RWPE1 (cell line): ENCODE data around the gene PCBP3.
"Not testable (repeated sequence)": the region's sequence is repeated elsewhere in the genome, so short reads cannot be mapped to it uniquely, and the experiment has no call there.

Source experiments
- CTCF ChIA-PET: fragments of 350-600 bp; sonication (Branson Sonifier 250); formaldehyde crosslinking; extraction: SDS; loops from one replicate; lab custom pipeline; 2021; lab: Yijun Ruan, JAX
- POLR2A ChIA-PET: fragments of 400-600 bp; formaldehyde crosslinking; extraction: SDS; loops from one replicate; lab custom pipeline; 2020; ENCODE audit warnings: antibody characterized with exemption; ENCODE audit not compliant: low non-redundant PET; lab: Yijun Ruan, JAX
- DNase-seq: peaks from one replicate; pipeline ENCODE4 v3.0.0; 2012; ENCODE audit warnings: low spot score
- H3K27ac ChIP-seq: fragments of 450-650 bp; 2 replicates; pipeline ENCODE4 v1.5.1; 2017
- CTCF ChIP-seq: fragments of 450-650 bp; conservative IDR thresholded peaks from 2 replicates; pipeline ENCODE4 v1.5.1; 2017; ENCODE audit warnings: low read depth, mild to moderate bottlenecking

Gene PCBP3

GRCh38 chr21:45880097-45881068 lies 236.9 kb downstream of the PCBP3 start:
- POLR2A ChIA-PET = no interaction called here

GRCh38 chr21:45882645-45883044 lies 239.1 kb downstream of the PCBP3 start:
- no peak for TF ChIP-seq CTCF
- DNase-seq = no peak
- CTCF ChIA-PET = no interaction called here
- no peak overlapping the region for H3K27ac ChIP-seq
- POLR2A ChIA-PET = no interaction called here

More at GRCh38 chr21:45880097-45881068, 236.9 kb downstream of the PCBP3 start:
- CTCF ChIA-PET = interaction anchor here (0.5 to 2.6 kb wide), 16 partner anchors 9 to 576 kb away, joined by 3 to 13 read pairs (median 4); no protein-coding TSS in a partner anchor
- peak; percentile 69 for DNase-seq
- H3K27ac ChIP-seq = peak overlapping the region; percentile 95
- TF ChIP-seq CTCF = peak; percentile 70

- POLR2A ChIA-PET = no interaction called here
These were observed 239.6 kb downstream of the PCBP3 start for GRCh38 chr21:45883090-45883489.

DNA sequence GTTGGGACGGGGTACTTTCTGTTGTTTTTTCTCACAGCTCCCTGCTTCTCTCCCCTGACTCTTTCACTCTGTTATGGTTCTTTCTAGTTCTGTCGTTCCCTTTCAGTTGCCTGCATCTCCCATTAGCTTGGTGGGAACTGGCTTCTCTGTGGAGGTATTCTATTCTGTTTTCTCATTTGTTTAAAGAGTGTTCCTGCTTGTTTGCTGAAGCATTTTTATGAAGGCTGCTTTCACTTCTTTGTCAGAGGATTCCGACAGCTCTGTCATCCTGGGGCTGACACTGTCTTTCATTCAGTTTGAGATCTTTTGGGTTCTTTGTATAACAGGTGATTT lies 242.0 kb downstream of the PCBP3 start:
- CTCF ChIA-PET = interaction anchor here (0.7 kb wide), 1 partner anchor 19 kb away, joined by 5 read pairs; no protein-coding TSS in a partner anchor
- no peak for DNase-seq
- no peak overlapping the region for H3K27ac ChIP-seq
- TF ChIP-seq CTCF = no peak
- POLR2A ChIA-PET = no interaction called here

More at GRCh38 chr21:45883090-45883489, 239.6 kb downstream of the PCBP3 start:
- no peak for DNase-seq
- no peak overlapping the region for H3K27ac ChIP-seq
- CTCF ChIA-PET = interaction anchor here (0.9 kb wide), 1 partner anchor 365 kb away, joined by 5 read pairs; no protein-coding TSS in a partner anchor
- no peak for TF ChIP-seq CTCF

GRCh38 chr21:45885930-45886601 lies 242.5 kb downstream of the PCBP3 start:
- POLR2A ChIA-PET, DNase-seq: not testable (repeated sequence)

GRCh38 chr21:45886610-45887026 lies 243.1 kb downstream of the PCBP3 start:
- ChIA-PET CTCF (no interaction called here), POLR2A (no interaction called here)
- no peak for TF ChIP-seq CTCF
- peak overlapping the region; percentile 81 for H3K27ac ChIP-seq
- DNase-seq = no peak

More at GRCh38 chr21:45885930-45886601, 242.5 kb downstream of the PCBP3 start:
- CTCF ChIA-PET = interaction anchor here (0.7 kb wide), 1 partner anchor 20 kb away, joined by 5 read pairs; no protein-coding TSS in a partner anchor
- peak overlapping the region; percentile 81; the same call in 1 of the 2 replicates for H3K27ac ChIP-seq
